Thyroid gland (tissue), 4 donors: Measurements from ENCODE around the gene XPNPEP2. TPM values are rescaled to one million over a fixed set of nuclear protein-coding genes. Genes with fewer than 3 reads are reported as not detected.

ENCODE experiments used
- DNase-seq, 2 donors: peaks; one replicate each; pipeline ENCODE4 v3.0.0-alpha.2; 2019
- H3K27ac ChIP-seq, 3 donors: fragments of 200-600 bp; sonication (generic); 1 replicate in 2 of 3; 2 replicates in 1 of 3; pipeline ENCODE4 v1.5.1; 2016 to 2019; ENCODE audit warnings: mild to moderate bottlenecking in 1 of 3, moderate library complexity in 1 of 3
- H3K27me3 ChIP-seq: fragments of 200-600 bp; sonication (generic); one replicate; pipeline ENCODE4 v1.5.1; 2019
- H3K36me3 ChIP-seq, 2 donors: fragments of 200-600 bp; sonication (generic); one replicate each; pipeline ENCODE4 v1.5.1; 2016 to 2019
- H3K4me1 ChIP-seq, 2 donors: fragments of 200-600 bp; sonication (generic); one replicate each; pipeline ENCODE4 v1.5.1; 2017 to 2019
- H3K4me3 ChIP-seq, 3 donors: fragments of 200-600 bp; sonication (generic); replicated peaks in 1 of 3; 1 replicate in 2 of 3; 2 replicates in 1 of 3; pipeline ENCODE4 v1.5.1; 2016; ENCODE audit warnings: mild to moderate bottlenecking in 1 of 3
- H3K9me3 ChIP-seq: fragments of 200-600 bp; sonication (generic); one replicate; pipeline ENCODE4 v1.5.1; 2017
- CTCF ChIP-seq, 6 experiments: fragments of 200-600 bp in 3 of 6; fragments of 450-650 bp in 3 of 6; sonication (generic) in 3 of 6; IDR thresholded peaks; one replicate each; pipeline ENCODE4 v1.5.1; 2016 to 2019; ENCODE audit warnings: antibody characterized with exemption in 6 of 6, mild to moderate bottlenecking in 2 of 6, inconsistent platforms in 1 of 6, moderate library complexity in 1 of 6
- POLR2A ChIP-seq, 2 donors: fragments of 450-650 bp; IDR thresholded peaks; one replicate each; pipeline ENCODE4 v1.6.1; 2017; ENCODE audit warnings: antibody characterized with exemption in 2 of 2, mild to moderate bottlenecking in 2 of 2, moderate library complexity in 1 of 2
- WGBS, 2 donors: methylation state at CpG; one replicate each; pipeline ENCODE4 v1.1.5; 2017; 5-methylcytosine and 5-hydroxymethylcytosine counted together
- intact Hi-C: fragments of 100-400 bp; cut with DNase I; formaldehyde crosslinking; loops from one replicate; pipeline ENCODE4 v1.15.1; 2023
- total RNA-seq, 4 donors: library from RNA; depleted of rRNA; stranded (reverse); fragments of >200 nt; gene quantifications; one replicate each; pipeline ENCODE4 v1.2.3, GENCODE V29; 2016

Gene XPNPEP2
- total RNA-seq, 4 donors from 2014 or later: 0.88 to 2.5 (median 1.8) TPM

GRCh38 chrX:129800186-129800585 is 61.4 kb downstream of the XPNPEP2 start:
- intact Hi-C loops: no loop called here
- no peak for DNase-seq
- 64 to 69% methylated on average over 4 of the region's 4 CpGs for WGBS, 2 donors
- Histone ChIP-seq H3K27me3 (no peaks in the 10 kb centered on the region), H3K9me3 (no peaks in the 10 kb centered on the region), H3K4me3 (no peak overlapping the region), H3K36me3 (no peaks in the 10 kb centered on the region), H3K27ac (no peak overlapping the region), H3K4me1 (no peaks in the 10 kb centered on the region)
- no peak for TF ChIP-seq CTCF (IDR thresholded peaks at IDR 0.05)
- no peak for TF ChIP-seq POLR2A (IDR thresholded peaks at IDR 0.05)

GRCh38 chrX:129802863-129803262 is 64.1 kb downstream of the XPNPEP2 start:
- H3K4me3 ChIP-seq: no peak overlapping the region
- H3K4me1 ChIP-seq: no peaks in the 10 kb centered on the region
- 0 to 40% methylated on average over 1 of the region's 1 CpG for WGBS, 2 donors
- no peaks in the 10 kb centered on the region for H3K36me3 ChIP-seq
- intact Hi-C loops: no loop called here
- no peaks in the 10 kb centered on the region for H3K27me3 ChIP-seq
- no peak for DNase-seq
- no peaks in the 10 kb centered on the region for H3K9me3 ChIP-seq
- H3K27ac ChIP-seq: no peak overlapping the region
- TF ChIP-seq POLR2A (IDR thresholded peaks at IDR 0.05) (no peak), CTCF (IDR thresholded peaks at IDR 0.05) (no peak)

GRCh38 chrX:129804806-129805205 is 66.0 kb downstream of the XPNPEP2 start:
- H3K36me3 ChIP-seq: no peaks in the 10 kb centered on the region
- intact Hi-C loops: no loop called here
- no peak overlapping the region for H3K4me3 ChIP-seq
- no peak overlapping the region for H3K27ac ChIP-seq
- H3K9me3 ChIP-seq: no peaks in the 10 kb centered on the region
- no peaks in the 10 kb centered on the region for H3K27me3 ChIP-seq
- TF ChIP-seq CTCF (IDR thresholded peaks at IDR 0.05) (no peak), POLR2A (IDR thresholded peaks at IDR 0.05) (no peak)
- WGBS, 2 donors: 88 to 92% methylated on average over 4 of the region's 4 CpGs
- no peak for DNase-seq
- H3K4me1 ChIP-seq: no peaks in the 10 kb centered on the region

- H3K27ac ChIP-seq: no peak overlapping the region
- no peaks in the 10 kb centered on the region for H3K9me3 ChIP-seq
- no peak for DNase-seq
- H3K4me3 ChIP-seq: no peak overlapping the region
- intact Hi-C loops: no loop called here
- no peaks in the 10 kb centered on the region for H3K27me3 ChIP-seq
- 77 to 85% methylated on average over 2 of the region's 2 CpGs for WGBS, 2 donors
- no peaks in the 10 kb centered on the region for H3K36me3 ChIP-seq
- no peak for TF ChIP-seq POLR2A (IDR thresholded peaks at IDR 0.05)
- H3K4me1 ChIP-seq: no peaks in the 10 kb centered on the region
These were observed 69.5 kb downstream of the XPNPEP2 start for GRCh38 chrX:129808158-129808828.

- Histone ChIP-seq H3K4me1 (no peaks in the 10 kb centered on the region), H3K27ac (no peak overlapping the region), H3K27me3 (no peaks in the 10 kb centered on the region), H3K9me3 (no peaks in the 10 kb centered on the region), H3K36me3 (no peaks in the 10 kb centered on the region), H3K4me3 (no peak overlapping the region)
- intact Hi-C loops: no loop called here
- WGBS, 2 donors: 91 to 96% methylated on average over 7 of the region's 7 CpGs
- TF ChIP-seq CTCF (IDR thresholded peaks at IDR 0.05): no peak
- no peak for TF ChIP-seq POLR2A (IDR thresholded peaks at IDR 0.05)
- no peak for DNase-seq
These were observed 70.3 kb downstream of the XPNPEP2 start for GRCh38 chrX:129808829-129809796.
